Ishikawa (cell line): ENCODE measurements around the gene ZFP1.

Experiments used
- CEBPB ChIP-seq: IDR thresholded peaks from 2 replicates; pipeline ENCODE4 v1.6.1; 2012
- CREB1 ChIP-seq: IDR thresholded peaks from 2 replicates; pipeline ENCODE4 v1.6.1; 2012; ENCODE audit warnings: low read depth
- EGR1 ChIP-seq: IDR thresholded peaks from 2 replicates; pipeline ENCODE4 v1.6.1; 2012
- EP300 ChIP-seq: IDR thresholded peaks from 2 replicates; pipeline ENCODE4 v1.6.1; 2012; ENCODE audit warnings: borderline replicate concordance
- FOXM1 ChIP-seq: IDR thresholded peaks from 2 replicates; pipeline ENCODE4 v1.6.1; 2012; ENCODE audit warnings: low read depth, borderline replicate concordance
- NFIC ChIP-seq: IDR thresholded peaks from 2 replicates; pipeline ENCODE4 v1.6.1; 2012
- RAD21 ChIP-seq: IDR thresholded peaks from 2 replicates; pipeline ENCODE4 v1.6.1; 2012; ENCODE audit warnings: low read depth
- TAF1 ChIP-seq: IDR thresholded peaks from 2 replicates; pipeline ENCODE4 v1.6.1; 2012; ENCODE audit warnings: low read depth, mild to moderate bottlenecking
- TCF12 ChIP-seq: IDR thresholded peaks from 2 replicates; pipeline ENCODE4 v1.6.1; 2012; ENCODE audit warnings: low read depth
- TEAD4 ChIP-seq: IDR thresholded peaks from 2 replicates; pipeline ENCODE4 v1.6.1; 2012
- YY1 ChIP-seq: IDR thresholded peaks from 2 replicates; pipeline ENCODE4 v1.6.1; 2012; ENCODE audit warnings: low read depth
- ZBTB7A ChIP-seq: IDR thresholded peaks from 2 replicates; pipeline ENCODE4 v1.6.1; 2012; ENCODE audit warnings: low read depth
- TF ChIP-seq, protein P1 (sequence below): IDR thresholded peaks from 2 replicates; pipeline ENCODE4 v1.6.1; 2012
- TF ChIP-seq, protein P2 (sequence below): IDR thresholded peaks from 2 replicates; pipeline ENCODE4 v1.6.1; 2012; ENCODE audit warnings: low read depth, mild to moderate bottlenecking
- TF ChIP-seq, protein P3 (sequence below): IDR thresholded peaks from 2 replicates; pipeline ENCODE4 v1.6.1; 2012

ZFP1 gene

DNA sequence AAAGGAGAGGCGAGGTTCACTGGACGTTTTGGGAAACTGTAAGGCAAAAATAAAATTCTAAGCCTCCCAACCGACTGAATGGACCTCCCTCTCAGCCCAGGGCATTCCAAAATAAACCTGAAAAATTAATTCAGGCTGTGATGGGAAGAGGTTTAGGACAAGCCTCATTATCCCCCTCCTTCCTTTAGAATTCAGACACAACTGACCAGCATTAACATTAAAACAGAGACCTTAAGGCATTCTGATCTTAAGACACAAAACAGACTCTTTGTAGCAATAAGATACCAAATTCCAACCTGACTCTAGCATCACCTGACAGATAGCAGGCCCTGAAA, 31.4 kb upstream of the ZFP1 start:
- TF ChIP-seq EGR1 (no peak), EP300 (no peak), TAF1 (no peak), FOXM1 (no peak), NFIC (no peak), TCF12 (no peak), CEBPB (no peak)
- TF ChIP-seq, protein P1, sequence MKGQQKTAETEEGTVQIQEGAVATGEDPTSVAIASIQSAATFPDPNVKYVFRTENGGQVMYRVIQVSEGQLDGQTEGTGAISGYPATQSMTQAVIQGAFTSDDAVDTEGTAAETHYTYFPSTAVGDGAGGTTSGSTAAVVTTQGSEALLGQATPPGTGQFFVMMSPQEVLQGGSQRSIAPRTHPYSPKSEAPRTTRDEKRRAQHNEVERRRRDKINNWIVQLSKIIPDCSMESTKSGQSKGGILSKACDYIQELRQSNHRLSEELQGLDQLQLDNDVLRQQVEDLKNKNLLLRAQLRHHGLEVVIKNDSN, result no peak
- TF ChIP-seq, protein P2, sequence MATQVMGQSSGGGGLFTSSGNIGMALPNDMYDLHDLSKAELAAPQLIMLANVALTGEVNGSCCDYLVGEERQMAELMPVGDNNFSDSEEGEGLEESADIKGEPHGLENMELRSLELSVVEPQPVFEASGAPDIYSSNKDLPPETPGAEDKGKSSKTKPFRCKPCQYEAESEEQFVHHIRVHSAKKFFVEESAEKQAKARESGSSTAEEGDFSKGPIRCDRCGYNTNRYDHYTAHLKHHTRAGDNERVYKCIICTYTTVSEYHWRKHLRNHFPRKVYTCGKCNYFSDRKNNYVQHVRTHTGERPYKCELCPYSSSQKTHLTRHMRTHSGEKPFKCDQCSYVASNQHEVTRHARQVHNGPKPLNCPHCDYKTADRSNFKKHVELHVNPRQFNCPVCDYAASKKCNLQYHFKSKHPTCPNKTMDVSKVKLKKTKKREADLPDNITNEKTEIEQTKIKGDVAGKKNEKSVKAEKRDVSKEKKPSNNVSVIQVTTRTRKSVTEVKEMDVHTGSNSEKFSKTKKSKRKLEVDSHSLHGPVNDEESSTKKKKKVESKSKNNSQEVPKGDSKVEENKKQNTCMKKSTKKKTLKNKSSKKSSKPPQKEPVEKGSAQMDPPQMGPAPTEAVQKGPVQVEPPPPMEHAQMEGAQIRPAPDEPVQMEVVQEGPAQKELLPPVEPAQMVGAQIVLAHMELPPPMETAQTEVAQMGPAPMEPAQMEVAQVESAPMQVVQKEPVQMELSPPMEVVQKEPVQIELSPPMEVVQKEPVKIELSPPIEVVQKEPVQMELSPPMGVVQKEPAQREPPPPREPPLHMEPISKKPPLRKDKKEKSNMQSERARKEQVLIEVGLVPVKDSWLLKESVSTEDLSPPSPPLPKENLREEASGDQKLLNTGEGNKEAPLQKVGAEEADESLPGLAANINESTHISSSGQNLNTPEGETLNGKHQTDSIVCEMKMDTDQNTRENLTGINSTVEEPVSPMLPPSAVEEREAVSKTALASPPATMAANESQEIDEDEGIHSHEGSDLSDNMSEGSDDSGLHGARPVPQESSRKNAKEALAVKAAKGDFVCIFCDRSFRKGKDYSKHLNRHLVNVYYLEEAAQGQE, result no peak
- TF ChIP-seq, protein P3, sequence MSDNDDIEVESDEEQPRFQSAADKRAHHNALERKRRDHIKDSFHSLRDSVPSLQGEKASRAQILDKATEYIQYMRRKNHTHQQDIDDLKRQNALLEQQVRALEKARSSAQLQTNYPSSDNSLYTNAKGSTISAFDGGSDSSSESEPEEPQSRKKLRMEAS, result no peak

DNA sequence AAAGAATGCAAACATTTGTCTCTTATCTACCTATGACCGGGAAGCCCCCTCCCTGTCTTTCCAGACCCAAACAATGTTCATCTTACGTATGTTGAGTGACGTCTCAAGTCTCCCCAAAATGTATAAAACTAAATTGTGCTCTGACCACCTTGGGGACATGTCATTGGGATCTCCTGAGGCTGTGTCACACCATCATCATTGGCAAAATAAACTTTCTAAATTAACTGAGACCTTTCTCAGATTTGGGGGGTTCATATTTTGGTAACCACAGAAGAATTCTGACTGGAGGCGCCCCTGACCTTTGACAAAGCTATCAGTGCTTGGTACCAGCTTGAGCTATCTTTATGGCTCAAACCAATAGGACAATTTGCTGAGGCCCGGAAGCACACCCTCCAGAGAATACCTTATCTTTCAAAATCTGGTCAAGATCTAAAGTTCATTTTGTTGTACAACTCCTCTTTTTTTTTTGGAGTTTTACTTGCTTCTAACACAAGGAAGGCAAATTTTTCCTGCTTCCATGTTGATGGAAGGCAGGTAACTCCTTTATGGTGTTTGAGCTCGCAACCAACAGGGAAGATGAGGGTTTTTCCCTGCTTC, 29.3 kb upstream of the ZFP1 start:
- TF ChIP-seq TCF12 (no peak), CEBPB (no peak), CREB1 (no peak), RAD21 (no peak), ZBTB7A (no peak), NFIC (no peak), EGR1 (no peak), TEAD4 (no peak), YY1 (no peak), TAF1 (no peak), FOXM1 (no peak)
- TF ChIP-seq, protein P2, result no peak
- TF ChIP-seq, protein P1, result no peak
- TF ChIP-seq, protein P3, result no peak

DNA sequence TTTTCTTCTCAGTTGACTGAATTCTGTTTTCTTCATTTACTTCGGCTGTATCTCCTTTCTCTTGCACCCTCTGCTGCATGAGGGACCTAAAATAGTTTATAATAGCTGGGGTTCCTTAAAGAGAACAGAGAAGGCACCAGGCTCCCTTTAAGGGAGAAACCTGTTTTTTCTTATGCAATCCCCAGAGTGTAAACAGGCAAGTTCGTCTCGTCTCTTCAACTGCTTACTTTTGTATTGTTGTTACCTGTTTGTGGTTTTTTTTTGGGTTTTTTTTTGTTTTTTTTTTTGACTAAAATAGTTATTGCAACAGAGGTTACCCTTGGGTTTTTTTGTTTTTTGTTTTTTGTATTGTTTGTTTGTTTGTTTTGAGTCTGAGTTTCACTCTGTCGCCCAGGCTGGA, 28.1 kb upstream of the ZFP1 start:
- TF ChIP-seq EP300, result no peak
- no peak for TF ChIP-seq RAD21

DNA sequence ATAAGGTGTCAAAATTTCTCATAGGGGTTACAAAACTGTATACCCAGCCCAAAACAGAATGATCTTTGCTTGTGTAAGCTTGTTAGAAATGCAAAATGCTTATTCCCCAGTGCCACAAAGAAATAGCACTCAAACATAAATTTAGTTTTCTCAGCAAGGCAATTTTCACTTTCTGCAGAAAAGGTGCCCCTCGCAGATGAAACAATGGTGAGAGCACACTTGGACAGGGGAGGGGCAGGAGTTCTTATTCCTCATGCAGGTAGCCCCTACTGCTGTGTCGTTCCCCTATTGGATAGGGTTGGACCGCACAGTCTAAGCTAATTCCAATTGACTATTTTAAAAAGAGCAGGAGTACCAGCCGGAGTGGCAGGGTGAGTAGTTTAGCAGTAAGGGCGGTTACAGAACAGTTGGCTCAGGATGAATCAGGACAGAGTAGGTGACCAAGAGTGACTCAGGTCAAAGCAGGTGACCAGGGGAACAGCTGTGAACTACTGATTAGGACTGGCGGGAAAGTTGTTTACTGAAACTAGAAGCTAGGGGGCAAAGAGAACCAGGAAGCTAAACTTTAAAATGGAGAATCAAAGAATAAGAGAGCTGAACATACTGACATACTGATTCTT, 26.3 kb upstream of the ZFP1 start:
- TF ChIP-seq, protein P1, result peak; percentile 28; the same call in 1 of the 2 replicates
- TF ChIP-seq, protein P2, result no peak

DNA sequence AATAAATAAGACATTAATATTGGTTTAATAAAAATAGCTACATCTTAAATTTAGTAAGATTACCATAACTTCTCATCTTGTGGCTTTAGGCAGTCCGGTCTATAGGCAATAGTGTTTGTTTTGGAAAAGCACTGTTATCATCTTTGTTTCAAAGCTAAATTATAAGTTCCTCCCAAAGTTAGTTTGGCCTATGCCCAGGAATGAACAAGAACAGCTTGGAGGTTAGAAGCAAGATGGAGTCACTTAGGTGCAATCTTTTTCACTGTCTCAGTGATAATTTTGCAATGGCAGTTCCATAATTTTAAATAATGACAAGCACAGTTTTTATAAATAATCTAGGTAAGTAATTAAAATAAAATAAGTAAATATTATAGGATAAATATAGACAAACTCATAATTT, 25.7 kb upstream of the ZFP1 start:
- TF ChIP-seq ZBTB7A, result no peak
- TF ChIP-seq EP300, result no peak
- no peak for TF ChIP-seq CEBPB
- TF ChIP-seq TEAD4, result no peak
- no peak for TF ChIP-seq NFIC
- no peak for TF ChIP-seq CREB1
- TF ChIP-seq, protein P3, result no peak
- TF ChIP-seq FOXM1, result no peak
- TF ChIP-seq TCF12, result no peak
- TF ChIP-seq EGR1, result no peak
- no peak for TF ChIP-seq RAD21
- TF ChIP-seq, protein P2, result no peak
